ENCODE results near the gene FUT2.

Gene FUT2

GRCh38 chr19:48671446-48671995 lies 24.2 kb upstream of the FUT2 start:
- DNase-seq (ENCODE audit: insufficient read length, low spot score), result no peak
- TF ChIP-seq CTCF (IDR thresholded peaks at IDR 0.05; ENCODE audit: insufficient read depth, missing control alignments), result no peak
- FAIRE-seq, result no peak

DNA sequence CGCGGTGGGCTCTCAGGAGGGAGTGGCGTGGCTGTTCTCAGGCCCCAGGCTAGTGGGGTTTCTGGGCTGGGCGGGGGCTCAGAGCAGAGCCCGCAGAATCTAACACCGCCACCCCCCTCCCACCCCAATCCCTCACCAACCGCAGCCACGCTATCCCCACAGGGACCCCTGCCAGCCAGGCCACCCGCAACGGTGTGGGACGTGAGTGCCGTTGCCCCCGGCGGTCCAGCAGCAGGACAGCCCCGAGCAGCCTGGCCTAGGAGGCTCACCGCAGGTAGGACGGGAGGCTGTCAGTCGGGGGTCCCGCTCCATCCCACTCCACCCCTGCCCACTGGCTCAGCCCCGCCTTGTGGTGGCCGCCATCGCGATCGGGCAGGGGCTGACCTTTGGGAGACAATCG lies 22.8 kb upstream of the FUT2 start, which contains the start of gene NTN5:
NTN5 (minus strand) TSS at position 24 of the 400 bp plus-strand sequence. CDS start 2,031 bp downstream, outside the sequence.
- DNase-seq (ENCODE audit: insufficient read length, low spot score) (no peak), FAIRE-seq (no peak)
- TF ChIP-seq CTCF (IDR thresholded peaks at IDR 0.05; ENCODE audit: insufficient read depth, missing control alignments), result no peak

DNA sequence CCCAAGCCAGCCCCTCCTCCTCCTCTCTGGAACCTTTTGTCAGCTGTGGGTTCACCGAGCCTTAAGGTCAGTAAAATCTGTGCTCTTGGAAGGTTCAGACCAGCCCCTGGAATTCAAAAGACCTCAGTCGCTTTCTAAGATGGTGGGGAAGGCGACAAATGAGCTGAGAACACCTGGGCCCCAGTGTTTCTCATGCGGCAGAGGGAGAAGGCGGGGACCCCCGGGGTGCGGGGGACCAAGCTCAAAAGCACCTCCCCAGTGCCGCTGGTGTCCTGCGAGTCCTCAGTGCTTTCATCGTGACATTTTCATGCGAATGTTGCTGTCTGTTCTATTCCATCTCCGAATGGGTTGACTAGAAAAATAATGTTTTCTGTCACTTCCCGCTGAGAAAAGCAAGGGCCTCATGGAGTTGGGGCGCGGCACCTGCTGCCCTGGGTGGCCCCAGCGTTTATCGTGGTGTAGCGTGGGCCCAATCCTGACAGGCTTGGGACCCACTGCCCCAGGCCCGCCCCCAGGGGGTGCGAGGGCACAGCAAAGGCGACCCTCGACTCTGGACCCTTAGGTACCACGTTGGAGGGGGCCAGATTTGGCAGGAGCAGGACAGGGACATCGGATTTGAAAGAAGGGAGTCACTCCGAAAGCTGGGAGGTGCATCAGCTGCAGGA lies 22.2 kb upstream of the FUT2 start:
- no peak for TF ChIP-seq CTCF (IDR thresholded peaks at IDR 0.05; ENCODE audit: insufficient read depth, missing control alignments)
- FAIRE-seq (no peak), DNase-seq (ENCODE audit: insufficient read length, low spot score) (no peak)

DNA sequence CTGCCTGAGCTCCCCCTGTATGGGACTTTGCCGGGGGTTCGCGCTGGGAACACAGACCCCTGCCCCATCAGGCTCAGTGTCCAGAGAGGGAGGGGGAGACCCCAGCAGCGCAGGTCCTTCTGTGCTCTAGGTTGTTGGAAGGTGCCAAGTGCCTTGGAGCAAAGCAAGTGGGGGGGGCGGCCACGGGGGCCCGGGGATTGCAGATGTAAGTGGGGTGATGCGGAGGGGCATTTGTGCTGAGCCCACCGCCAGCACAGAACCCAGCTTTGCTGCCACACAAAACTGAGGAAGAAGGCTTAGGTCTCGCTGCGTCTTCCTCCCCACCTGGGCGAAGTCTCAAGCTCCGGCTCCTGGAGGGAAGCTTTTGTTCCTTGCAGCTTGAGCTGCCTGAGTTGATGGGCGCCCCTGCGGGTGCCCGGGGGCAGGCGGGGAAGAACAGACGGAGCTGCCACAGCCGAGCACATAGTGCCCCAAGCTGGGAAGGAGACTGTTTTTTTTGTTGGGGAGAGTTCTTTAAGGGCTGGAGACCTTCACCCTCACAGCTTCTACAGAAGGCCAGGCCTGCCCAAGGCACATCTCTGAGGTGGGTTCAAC lies 21.5 kb upstream of the FUT2 start:
- no peak for FAIRE-seq
- no peak for TF ChIP-seq CTCF (IDR thresholded peaks at IDR 0.05; ENCODE audit: insufficient read depth, missing control alignments)
- DNase-seq (ENCODE audit: insufficient read length, low spot score), result no peak

- peak; percentile 88 for TF ChIP-seq CTCF (IDR thresholded peaks at IDR 0.05; ENCODE audit: insufficient read depth, missing control alignments)
- no peak for FAIRE-seq
- DNase-seq (ENCODE audit: insufficient read length, low spot score), result peak; percentile 95
Measured at GRCh38 chr19:48674921-48675824, 20.6 kb upstream of the FUT2 start.

DNA sequence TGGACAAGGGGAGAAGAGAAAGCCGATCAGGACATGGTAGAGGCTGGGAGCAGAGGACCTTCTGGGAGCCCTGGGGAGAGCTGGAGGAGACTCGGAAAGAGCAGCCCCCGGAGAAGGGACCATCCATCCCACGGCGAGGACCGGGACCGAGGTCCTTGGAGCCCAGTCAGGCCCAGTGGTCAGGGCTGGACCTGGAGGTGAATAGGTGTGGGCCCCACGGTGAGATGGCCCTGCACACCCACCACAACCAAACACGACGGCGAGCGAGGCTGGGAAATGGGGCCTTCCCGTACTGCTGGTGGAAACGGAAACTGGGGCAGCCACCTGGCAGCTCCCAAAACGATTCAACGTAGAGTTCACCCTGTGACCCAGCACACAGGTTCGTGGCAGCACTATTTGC lies 19.3 kb upstream of the FUT2 start:
- DNase-seq (ENCODE audit: insufficient read length, low spot score), result no peak
- no peak for FAIRE-seq
- no peak for TF ChIP-seq CTCF (IDR thresholded peaks at IDR 0.05; ENCODE audit: insufficient read depth, missing control alignments)
